GM18907 (cell line): ENCODE data around the gene SLC27A1.
A peak's percentile ranks its signal among the peaks of the same experiment; 100 is the strongest.
"Not testable (repeated sequence)": the region's sequence is repeated elsewhere in the genome, so short reads cannot be mapped to it uniquely, and the experiment has no call there.

Experiments
- ATAC-seq: cut with Tn5 transposase; IDR thresholded peaks from one replicate; pipeline ENCODE4 v1.9.1; 2021; ENCODE audit warnings: mild to moderate bottlenecking, moderate library complexity; ENCODE audit not compliant: unreplicated experiment

SLC27A1 gene

GRCh38 chr19:17484520-17485185 is 14.3 kb downstream of the SLC27A1 start:
- ATAC-seq: no peak

GRCh38 chr19:17486545-17487240 is 16.4 kb downstream of the SLC27A1 start:
- no peak for ATAC-seq

GRCh38 chr19:17487284-17488121 is 17.2 kb downstream of the SLC27A1 start:
- no peak for ATAC-seq

- ATAC-seq: no peak
Measured at GRCh38 chr19:17488593-17489391, 18.5 kb downstream of the SLC27A1 start.

- no peak for ATAC-seq
Measured at GRCh38 chr19:17489392-17490030, 19.2 kb downstream of the SLC27A1 start.

GRCh38 chr19:17490411-17490810 is 20.1 kb downstream of the SLC27A1 start:
- no peak for ATAC-seq

GRCh38 chr19:17491287-17491686 is 21.0 kb downstream of the SLC27A1 start:
- ATAC-seq: no peak

- ATAC-seq: no peak
Measured at GRCh38 chr19:17495639-17496296, 25.4 kb downstream of the SLC27A1 start.

GRCh38 chr19:17496337-17496997 is 26.1 kb downstream of the SLC27A1 start:
- peak; percentile 71 for ATAC-seq

GRCh38 chr19:17497149-17497798 is 26.9 kb downstream of the SLC27A1 start:
- ATAC-seq: no peak

GRCh38 chr19:17499025-17499424 is 28.7 kb downstream of the SLC27A1 start:
- ATAC-seq: not testable (repeated sequence)

- ATAC-seq: no peak
Measured at GRCh38 chr19:17499648-17500446, 29.5 kb downstream of the SLC27A1 start.

- ATAC-seq: no peak
Measured at GRCh38 chr19:17500447-17501198, 30.3 kb downstream of the SLC27A1 start.

GRCh38 chr19:17503240-17503639 is 32.9 kb downstream of the SLC27A1 start:
- ATAC-seq: no peak

- no peak for ATAC-seq
Measured at GRCh38 chr19:17504030-17504429, 33.7 kb downstream of the SLC27A1 start.

- ATAC-seq: no peak
Measured at GRCh38 chr19:17504456-17504855, 34.1 kb downstream of the SLC27A1 start.

- ATAC-seq: no peak
Measured at GRCh38 chr19:17505223-17505622, 34.9 kb downstream of the SLC27A1 start.
